Kidney (tissue), 14 donors: ENCODE measurements around the gene VEZT. TPM values are rescaled to one million over a fixed set of nuclear protein-coding genes. Genes with fewer than 3 reads are reported as not detected.

Experiments used
- DNase-seq, 5 donors: peaks; one replicate each; pipeline ENCODE4 v3.0.0-alpha.2; 2013 to 2020
- FAIRE-seq: peaks from 2 replicates; lab custom pipeline; 2012; peaks lifted over from hg19 to GRCh38; lab: Jason Lieb, UNC
- H3K27ac ChIP-seq, 2 donors: one replicate each; pipeline ENCODE4 v1.7.0; 2013; ENCODE audit warnings: low read depth in 2 of 2, low read length in 2 of 2, inconsistent platforms in 1 of 2
- H3K27me3 ChIP-seq: one replicate; pipeline ENCODE4 v1.7.1; 2013; ENCODE audit warnings: low read length, inconsistent platforms; ENCODE audit not compliant: control insufficient read depth, insufficient read depth
- H3K36me3 ChIP-seq, 3 donors: one replicate each; pipeline versions ENCODE4 v1.7.0 to v1.7.1; 2013; ENCODE audit warnings: low read length in 3 of 3, control low read depth in 1 of 3, inconsistent platforms in 1 of 3; ENCODE audit not compliant: insufficient read depth in 3 of 3, control insufficient read depth in 2 of 3
- H3K4me1 ChIP-seq, 3 donors: one replicate each; pipeline versions ENCODE4 v1.7.0 to v1.7.1; 2013; ENCODE audit warnings: low read length in 3 of 3, inconsistent platforms in 1 of 3, low read depth in 1 of 3; ENCODE audit not compliant: control insufficient read depth in 2 of 3, insufficient read depth in 2 of 3
- H3K4me3 ChIP-seq, 3 donors: one replicate each; pipeline versions ENCODE4 v1.7.0 to v1.8.1; 2013; ENCODE audit warnings: low read length in 3 of 3, control low read depth in 1 of 3, inconsistent platforms in 1 of 3
- H3K9ac ChIP-seq, 3 donors: one replicate each; pipeline versions ENCODE4 v1.7.0 to v1.7.1; 2013; ENCODE audit warnings: low read length in 3 of 3, control low read depth in 1 of 3, inconsistent platforms in 1 of 3
- H3K9me3 ChIP-seq, 3 donors: one replicate each; pipeline versions ENCODE4 v1.7.0 to v1.7.1; 2013; ENCODE audit warnings: low read length in 3 of 3, control low read depth in 1 of 3, inconsistent platforms in 1 of 3; ENCODE audit not compliant: control insufficient read depth in 2 of 3, insufficient read depth in 1 of 3
- intact Hi-C: fragments of 100-400 bp; cut with DNase I; formaldehyde crosslinking; loops from one replicate; pipeline ENCODE4 v1.11.1; 2022
- polyA plus RNA-seq: library from polyadenylated mRNA; stranded (reverse); fragments of 350-450 nt; fragmentation: Illumina TruSeq; extraction: RNeasy Lipid Tissue Mini Kit (QIAGEN cat#74804); gene quantifications from one replicate; pipeline ENCODE4 v1.2.3, GENCODE V29; 2014; ENCODE audit warnings: low read depth, low replicate concordance; ENCODE audit not compliant: insufficient read depth
- total RNA-seq: library from RNA; stranded (reverse); fragmentation: NEBNext Ultra II Directional; extraction: Animal tissue kit (Norgen Biotek cat#: 25700); gene quantifications from one replicate; pipeline ENCODE4 v1.2.1, GENCODE V29; 2021
- TF ChIP-seq, protein P1 (sequence below): IDR thresholded peaks from 3 replicates; pipeline ENCODE4 v1.5.1; 2012; ENCODE audit warnings: mild to moderate bottlenecking, moderate library complexity, borderline replicate concordance; ENCODE audit not compliant: insufficient read depth; ENCODE audit errors: extremely low read depth
- donor health status: control.
- donor health status: control.
- donor health status: control.
- donor health status: control.
- donor health status: control.
- donor health status: DM: yes; HTN: yes; CAD: no.
- donor health status: Normal renal cell carcinoma (clear cell type).

Gene VEZT
- total and polyA plus RNA-seq, 2 donors from 2014 or later: 24.8 to 69.0 TPM

DNA sequence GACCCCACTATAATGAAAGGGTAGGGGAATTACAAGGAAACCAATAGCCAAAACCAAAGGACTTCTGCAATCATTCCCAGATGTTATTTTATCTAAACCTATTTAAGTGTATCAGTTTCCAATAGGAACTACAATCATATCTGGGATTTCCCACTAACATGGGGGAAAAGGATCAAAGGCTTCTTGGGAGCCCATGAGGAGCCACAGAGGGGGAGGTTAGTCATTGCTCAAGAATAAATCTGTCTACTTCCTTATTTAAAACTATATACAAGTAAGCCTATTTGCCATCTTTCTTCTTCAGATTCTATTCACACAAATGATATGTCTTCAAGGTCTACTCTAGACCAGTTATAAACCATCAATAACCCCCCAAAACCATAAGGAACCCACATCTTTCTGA lies 33.5 kb upstream of the VEZT start:
- Histone ChIP-seq H3K27ac (no peak overlapping the region), H3K9ac (no peak overlapping the region), H3K9me3 (no peaks in the 10 kb centered on the region), H3K4me3 (no peak overlapping the region), H3K36me3 (no peaks in the 10 kb centered on the region), H3K27me3 (no peaks in the 10 kb centered on the region), H3K4me1 (no peaks in the 10 kb centered on the region)
- DNase-seq (no peak), FAIRE-seq (no peak)
- TF ChIP-seq, protein P1, sequence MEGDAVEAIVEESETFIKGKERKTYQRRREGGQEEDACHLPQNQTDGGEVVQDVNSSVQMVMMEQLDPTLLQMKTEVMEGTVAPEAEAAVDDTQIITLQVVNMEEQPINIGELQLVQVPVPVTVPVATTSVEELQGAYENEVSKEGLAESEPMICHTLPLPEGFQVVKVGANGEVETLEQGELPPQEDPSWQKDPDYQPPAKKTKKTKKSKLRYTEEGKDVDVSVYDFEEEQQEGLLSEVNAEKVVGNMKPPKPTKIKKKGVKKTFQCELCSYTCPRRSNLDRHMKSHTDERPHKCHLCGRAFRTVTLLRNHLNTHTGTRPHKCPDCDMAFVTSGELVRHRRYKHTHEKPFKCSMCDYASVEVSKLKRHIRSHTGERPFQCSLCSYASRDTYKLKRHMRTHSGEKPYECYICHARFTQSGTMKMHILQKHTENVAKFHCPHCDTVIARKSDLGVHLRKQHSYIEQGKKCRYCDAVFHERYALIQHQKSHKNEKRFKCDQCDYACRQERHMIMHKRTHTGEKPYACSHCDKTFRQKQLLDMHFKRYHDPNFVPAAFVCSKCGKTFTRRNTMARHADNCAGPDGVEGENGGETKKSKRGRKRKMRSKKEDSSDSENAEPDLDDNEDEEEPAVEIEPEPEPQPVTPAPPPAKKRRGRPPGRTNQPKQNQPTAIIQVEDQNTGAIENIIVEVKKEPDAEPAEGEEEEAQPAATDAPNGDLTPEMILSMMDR: no peak
- intact Hi-C loops: no loop called here

DNA sequence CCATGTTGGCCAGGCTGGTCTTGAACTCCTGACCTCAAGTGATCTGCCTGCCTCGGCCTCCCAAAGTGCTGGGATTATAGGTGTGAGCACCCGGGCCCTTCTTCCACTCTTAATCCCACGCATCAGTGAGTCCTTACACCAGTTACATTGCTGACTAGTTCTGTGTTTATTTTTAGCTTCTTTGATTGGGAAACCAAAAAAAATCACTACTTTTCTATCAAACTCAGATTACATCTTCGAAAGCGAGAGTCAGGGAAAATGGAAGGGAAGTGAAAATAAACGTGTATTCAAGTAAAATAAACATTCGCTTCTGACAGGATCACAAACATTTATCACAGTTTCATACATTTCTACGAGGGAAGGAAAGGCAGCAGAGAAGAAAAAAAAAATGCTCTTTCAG lies 32.5 kb upstream of the VEZT start:
- TF ChIP-seq, protein P1: no peak
- DNase-seq (no peak), FAIRE-seq (no peak)
- Histone ChIP-seq H3K27me3 (no peaks in the 10 kb centered on the region), H3K36me3 (no peaks in the 10 kb centered on the region), H3K4me1 (no peaks in the 10 kb centered on the region), H3K9ac (no peak overlapping the region), H3K27ac (no peak overlapping the region), H3K4me3 (no peak overlapping the region), H3K9me3 (no peaks in the 10 kb centered on the region)
- intact Hi-C loops: no loop called here

DNA sequence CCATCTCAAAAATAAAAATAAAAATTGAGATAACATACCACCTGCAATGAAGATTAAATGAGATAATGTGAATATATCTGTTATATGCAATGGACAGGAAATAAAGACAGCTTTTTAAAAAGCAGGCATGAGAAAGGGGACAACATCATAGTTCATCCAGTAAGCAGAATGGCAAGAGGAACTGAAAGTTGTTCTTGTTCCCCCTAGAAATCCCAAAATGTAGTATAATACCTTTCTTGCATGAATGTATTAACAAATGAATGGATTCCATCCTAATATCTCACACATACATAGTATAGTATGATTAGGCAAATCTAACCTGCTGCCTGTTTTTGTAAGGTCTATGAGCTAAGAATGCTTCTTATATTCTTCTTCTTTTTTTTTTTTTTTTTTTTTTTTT lies 31.8 kb upstream of the VEZT start:
- no peak overlapping the region for H3K27ac ChIP-seq
- DNase-seq (no peak), FAIRE-seq (no peak)
- H3K4me3 ChIP-seq: no peak overlapping the region
- intact Hi-C loops: no loop called here
- H3K9me3 ChIP-seq: no peaks in the 10 kb centered on the region
- TF ChIP-seq, protein P1: no peak
- no peaks in the 10 kb centered on the region for H3K4me1 ChIP-seq
- no peaks in the 10 kb centered on the region for H3K36me3 ChIP-seq
- no peaks in the 10 kb centered on the region for H3K27me3 ChIP-seq
- H3K9ac ChIP-seq: no peak overlapping the region

DNA sequence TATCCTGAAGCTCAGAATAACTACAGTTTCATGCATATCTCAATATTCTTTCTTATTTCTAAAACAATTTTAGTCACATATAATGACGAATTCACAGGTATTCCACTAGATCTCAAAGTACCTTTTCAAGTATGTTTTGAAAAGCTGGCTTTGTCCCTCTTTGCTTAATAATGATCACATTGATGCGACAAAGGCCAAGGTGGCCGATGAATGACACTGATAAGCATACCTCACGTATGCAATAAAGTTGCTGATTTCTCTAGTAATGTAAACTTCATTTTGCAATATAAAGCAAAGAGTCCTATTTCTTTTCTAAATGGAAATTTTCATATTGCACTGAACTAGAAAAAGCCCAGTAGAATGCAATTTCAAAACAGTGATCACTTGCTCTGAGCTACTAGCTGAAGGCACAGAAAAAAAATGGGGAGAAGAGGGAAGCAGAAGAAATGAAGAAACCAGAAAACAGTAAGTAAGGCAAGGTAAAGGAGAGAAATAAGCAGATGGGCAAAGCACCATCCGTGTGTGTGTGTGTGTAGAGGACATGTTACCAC lies 29.7 kb upstream of the VEZT start:
- no peak for DNase-seq
- H3K27me3 ChIP-seq: no peaks in the 10 kb centered on the region
- H3K36me3 ChIP-seq: no peaks in the 10 kb centered on the region
- no peaks in the 10 kb centered on the region for H3K9me3 ChIP-seq
- TF ChIP-seq, protein P1: no peak
- H3K27ac ChIP-seq: no peak overlapping the region
- intact Hi-C loops: no loop called here
- H3K9ac ChIP-seq: no peak overlapping the region
- FAIRE-seq: no peak
- H3K4me1 ChIP-seq: no peaks in the 10 kb centered on the region
- no peak overlapping the region for H3K4me3 ChIP-seq
